Measurements from ENCODE around the gene RAB36. TPM values are rescaled to one million over a fixed set of nuclear protein-coding genes. Genes with fewer than 3 reads are reported as not detected.
A peak's percentile ranks its signal among the peaks of the same experiment; 100 is the strongest.

RAB36 gene
- total and polyA plus RNA-seq, 4 donors = 5.4 to 15.1 (median 13.3) TPM

DNA sequence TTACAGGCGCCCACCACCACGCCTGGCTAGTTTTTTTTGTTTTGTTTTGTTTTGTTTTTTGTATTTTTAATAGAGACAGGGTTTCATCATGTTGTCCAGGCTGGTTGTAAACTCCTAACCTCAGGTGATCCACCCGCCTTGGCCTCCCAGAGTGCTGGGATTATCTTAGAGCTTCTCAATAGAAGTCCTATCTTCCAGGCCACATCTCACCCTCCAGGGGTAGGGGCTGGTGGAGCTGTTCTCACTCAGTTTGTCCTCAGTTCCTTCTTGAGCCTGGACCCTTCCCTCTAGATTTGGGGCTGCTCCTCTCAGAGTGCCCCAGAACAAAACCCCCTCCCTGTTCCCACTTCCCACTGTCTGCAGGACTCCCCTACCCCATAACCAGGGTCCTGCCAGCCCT lies 66.3 kb downstream of the RAB36 start:
- no peaks in the 10 kb centered on the region for H3K9me3 ChIP-seq (ENCODE audit: control insufficient read depth, insufficient read depth, low read length)
- 80% methylated on average over 1 of the region's 3 CpGs for WGBS (ENCODE audit: insufficient coverage)
- no peak overlapping the region for H3K27ac ChIP-seq (ENCODE audit: low read depth, low read length)
- no peaks in the 10 kb centered on the region for H3K27me3 ChIP-seq (ENCODE audit: control insufficient read depth, insufficient read depth, low read length)
- peaks cover 5% of the 10 kb centered on the region for H3K36me3 ChIP-seq (ENCODE audit: control insufficient read depth, insufficient read depth, low read length)
- DNase-seq (ENCODE audit: low read depth in 4 of 6, low spot score in 6 of 6) = no peak
- H3K4me3 ChIP-seq (ENCODE audit: low read depth, low read length) = no peak overlapping the region
- H3K4me1 ChIP-seq (ENCODE audit: control insufficient read depth, insufficient read depth, low read length) = peaks cover 32% of the 10 kb centered on the region

DNA sequence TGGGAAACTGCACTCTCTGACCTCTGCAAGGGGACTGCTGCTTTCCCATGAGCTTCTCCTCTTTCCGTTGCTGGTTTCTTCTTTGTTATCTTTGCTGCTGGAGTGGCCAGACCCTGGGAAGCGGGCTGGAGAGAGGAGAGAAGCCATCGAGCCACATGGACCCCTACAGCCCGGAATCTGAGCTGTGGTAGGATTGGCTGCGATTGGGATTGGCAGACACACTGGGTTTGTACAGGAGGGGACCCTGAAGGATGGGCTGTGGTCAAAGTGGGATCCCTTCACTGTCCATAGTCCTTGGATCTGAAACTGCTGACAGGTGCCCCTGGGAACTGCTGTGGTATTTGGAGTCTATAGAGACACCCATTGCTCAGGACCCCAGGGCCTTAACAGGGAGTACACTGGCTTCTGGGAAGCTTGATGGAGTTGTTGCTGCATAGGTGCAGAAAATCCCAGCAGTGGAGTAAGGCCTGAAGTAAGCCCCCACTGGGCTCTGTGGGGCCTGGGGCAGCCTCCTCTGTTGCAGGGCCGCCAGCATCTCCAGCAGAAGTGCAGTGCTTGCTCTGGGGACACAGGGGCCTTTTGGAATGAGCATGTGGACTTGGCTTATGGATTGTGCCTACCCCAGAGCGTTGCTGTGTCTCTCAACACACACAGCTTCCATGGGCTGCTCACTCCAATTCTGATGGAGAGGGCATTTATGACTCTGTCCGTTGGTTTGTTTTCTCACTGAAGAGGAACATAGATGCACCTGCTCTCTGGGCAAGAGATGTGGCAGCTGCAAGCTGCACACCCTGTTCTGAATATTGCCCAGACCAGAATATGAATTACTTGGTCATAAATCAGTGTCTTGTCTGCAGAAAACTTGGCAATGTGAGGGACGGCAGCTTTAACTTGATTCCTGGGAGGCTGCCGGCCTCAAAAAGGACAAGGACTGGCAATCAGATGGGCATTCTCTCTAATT lies 67.1 kb downstream of the RAB36 start:
- DNase-seq (ENCODE audit: low read depth in 4 of 6, low spot score in 6 of 6) = peak in 2 of 6 donors; percentile 44 to 61
- no peak overlapping the region for H3K27ac ChIP-seq (ENCODE audit: low read depth, low read length)
- WGBS (ENCODE audit: insufficient coverage) = 54% methylated on average over 9 of the region's 10 CpGs

DNA sequence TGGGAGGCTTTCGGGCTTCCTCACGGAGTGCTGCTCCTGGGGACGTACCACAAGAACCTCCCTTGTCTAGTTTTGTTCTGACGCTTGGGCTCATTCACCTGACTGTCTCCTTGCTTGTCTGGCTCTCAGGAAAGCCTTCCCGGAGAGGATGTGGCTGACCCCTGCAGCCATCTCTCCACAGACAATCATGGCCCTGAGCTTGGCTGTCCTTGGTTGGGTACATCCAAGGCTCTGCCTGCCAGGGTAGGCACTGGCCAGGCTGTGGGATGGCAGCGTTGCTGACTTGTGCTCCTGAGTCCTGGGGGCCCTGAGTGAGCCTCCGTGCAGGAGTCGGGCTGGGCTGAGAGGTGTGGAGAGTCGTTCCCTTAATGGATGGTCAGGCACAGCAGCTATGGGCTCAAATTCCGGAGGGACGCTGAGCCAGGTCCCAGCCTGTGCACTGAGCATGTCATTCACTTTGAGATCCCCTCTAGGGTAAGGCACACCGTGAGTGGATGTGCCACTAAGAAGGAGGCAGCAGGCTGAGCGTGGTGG lies 67.8 kb downstream of the RAB36 start:
- no peak overlapping the region for H3K27ac ChIP-seq (ENCODE audit: low read depth, low read length)
- peaks cover 37% of the 10 kb centered on the region for H3K4me1 ChIP-seq (ENCODE audit: control insufficient read depth, insufficient read depth, low read length)
- no peaks in the 10 kb centered on the region for H3K36me3 ChIP-seq (ENCODE audit: control insufficient read depth, insufficient read depth, low read length)
- no peaks in the 10 kb centered on the region for H3K27me3 ChIP-seq (ENCODE audit: control insufficient read depth, insufficient read depth, low read length)
- DNase-seq (ENCODE audit: low read depth in 4 of 6, low spot score in 6 of 6) = no peak
- H3K4me3 ChIP-seq (ENCODE audit: low read depth, low read length) = no peak overlapping the region
- no peaks in the 10 kb centered on the region for H3K9me3 ChIP-seq (ENCODE audit: control insufficient read depth, insufficient read depth, low read length)
- 63% methylated on average over 13 of the region's 13 CpGs for WGBS (ENCODE audit: insufficient coverage)

More for the DNA sequence above, 67.1 kb downstream of the RAB36 start:
- H3K4me1 ChIP-seq (ENCODE audit: control insufficient read depth, insufficient read depth, low read length) = peaks cover 36% of the 10 kb centered on the region
- H3K27me3 ChIP-seq (ENCODE audit: control insufficient read depth, insufficient read depth, low read length) = no peaks in the 10 kb centered on the region
- H3K36me3 ChIP-seq (ENCODE audit: control insufficient read depth, insufficient read depth, low read length) = peaks cover 5% of the 10 kb centered on the region
- H3K4me3 ChIP-seq (ENCODE audit: low read depth, low read length) = no peak overlapping the region
- no peaks in the 10 kb centered on the region for H3K9me3 ChIP-seq (ENCODE audit: control insufficient read depth, insufficient read depth, low read length)

DNA sequence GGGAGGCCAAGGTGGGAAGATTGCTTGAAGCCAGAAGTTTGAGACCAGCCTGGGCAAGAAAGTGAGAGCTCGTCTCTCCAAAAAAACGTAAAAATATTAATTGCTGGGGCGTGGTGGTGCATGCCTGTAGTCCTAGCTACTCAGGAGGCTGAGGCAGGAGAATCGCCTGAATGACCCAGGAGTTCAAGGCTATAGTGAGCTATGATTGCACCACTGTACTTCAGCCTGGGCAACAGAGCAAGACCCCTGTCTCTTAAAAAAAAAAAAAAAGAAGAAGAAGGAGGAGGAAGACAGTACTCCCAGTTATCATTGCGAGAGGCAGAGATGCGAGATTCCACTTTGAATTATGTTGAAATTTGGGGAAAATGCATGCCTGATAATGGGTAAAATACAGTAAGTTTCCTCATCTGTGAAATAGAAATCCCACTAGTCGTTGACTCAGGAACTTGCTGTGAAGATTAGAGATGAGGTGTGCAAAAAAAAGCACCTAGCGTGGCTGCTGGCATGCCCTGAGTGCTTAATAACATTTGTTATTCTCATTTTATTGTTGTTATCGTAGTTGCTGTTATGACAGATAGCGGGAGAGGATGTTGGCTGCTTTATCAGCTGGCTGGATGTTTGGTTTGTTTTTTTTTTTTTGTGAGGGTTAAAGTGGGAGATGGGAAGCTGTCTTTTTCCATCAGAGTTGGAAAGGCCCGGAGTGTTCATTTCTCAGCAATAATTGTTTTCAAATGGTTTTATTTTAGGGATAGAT lies 68.5 kb downstream of the RAB36 start:
- Histone ChIP-seq H3K27ac (ENCODE audit: low read depth, low read length) (no peak overlapping the region), H3K4me1 (ENCODE audit: control insufficient read depth, insufficient read depth, low read length) (peaks cover 42% of the 10 kb centered on the region), H3K9me3 (ENCODE audit: control insufficient read depth, insufficient read depth, low read length) (no peaks in the 10 kb centered on the region), H3K4me3 (ENCODE audit: low read depth, low read length) (no peak overlapping the region), H3K36me3 (ENCODE audit: control insufficient read depth, insufficient read depth, low read length) (no peaks in the 10 kb centered on the region), H3K27me3 (ENCODE audit: control insufficient read depth, insufficient read depth, low read length) (no peaks in the 10 kb centered on the region)
- peak in 1 of 6 donors; percentile 27 for DNase-seq (ENCODE audit: low read depth in 4 of 6, low spot score in 6 of 6)
- WGBS (ENCODE audit: insufficient coverage) = 77% methylated on average over 8 of the region's 11 CpGs

Small RNA genes within 50 kb of the gene (small RNA-seq; reads per million reads assigned to genes)
- gene BCRP8 (ENCODE audit: low replicate concordance) (not detected), gene RF00017 (ENCODE audit: low replicate concordance) (not detected), gene RF00066 (ENCODE audit: low replicate concordance) (not detected)

Other genes with a start within 250 kb of the RAB36 start
- gene GNAZ, start 75.0 kb upstream of the RAB36 start, total RNA-seq = 10 to 100 TPM; 33.3 to 46.5 TPM
- 10 to 100 TPM; 71.6 to 77.9 TPM for gene GNAZ, start 75.0 kb upstream of the RAB36 start, polyA plus RNA-seq (ENCODE audit: insufficient read length in 2 of 2)
- gene RSPH14, start 3.5 kb upstream of the RAB36 start, total RNA-seq = 1 to 10 TPM; 3.9 to 4.0 TPM
- gene RSPH14, start 3.5 kb upstream of the RAB36 start, polyA plus RNA-seq (ENCODE audit: insufficient read length in 2 of 2) = 10 to 100 TPM in 1 of 2 donors, 1 to 10 TPM in 1; 7.9 to 11.6 TPM
- gene BCR, start 35.0 kb downstream of the RAB36 start, total RNA-seq = 10 to 100 TPM; 30.4 to 57.3 TPM
- gene BCR, start 35.0 kb downstream of the RAB36 start, polyA plus RNA-seq (ENCODE audit: insufficient read length in 2 of 2) = 10 to 100 TPM; 81.9 to 88.1 TPM